PFSK-1 (cell line): ENCODE measurements around the gene EPHA3.

Experiments
- FOXP2 ChIP-seq: optimal IDR thresholded peaks from 2 replicates; pipeline ENCODE3; 2011; ENCODE audit warnings: borderline replicate concordance, control low read depth, inconsistent platforms; ENCODE audit not compliant: insufficient read depth; ENCODE audit errors: extremely low read length, extremely low read depth
- POLR2AphosphoS5 ChIP-seq: IDR thresholded peaks from 2 replicates; pipeline ENCODE4 v1.6.1; 2012; ENCODE audit warnings: low read depth, mild to moderate bottlenecking, control low read depth, low read length, moderate library complexity
- SIN3A ChIP-seq: IDR thresholded peaks from 2 replicates; pipeline ENCODE4 v1.6.1; 2012; ENCODE audit warnings: mild to moderate bottlenecking, low read length, moderate library complexity, borderline replicate concordance; ENCODE audit not compliant: insufficient read depth
- TAF1 ChIP-seq: IDR thresholded peaks from 2 replicates; pipeline ENCODE4 v1.6.1; 2012; ENCODE audit warnings: low read length, control low read depth, borderline replicate concordance; ENCODE audit not compliant: insufficient read depth
- TF ChIP-seq, protein P1 (sequence below), 2 experiments: IDR thresholded peaks; 2 replicates each; pipeline versions ENCODE4 v1.6.1 to v1.8.0; 2011 to 2012; ENCODE audit warnings: low read depth in 2 of 2, low read length in 2 of 2, control low read depth in 1 of 2, inconsistent platforms in 1 of 2, mild to moderate bottlenecking in 1 of 2, moderate library complexity in 1 of 2; ENCODE audit not compliant: insufficient read depth in 1 of 2

DNA sequence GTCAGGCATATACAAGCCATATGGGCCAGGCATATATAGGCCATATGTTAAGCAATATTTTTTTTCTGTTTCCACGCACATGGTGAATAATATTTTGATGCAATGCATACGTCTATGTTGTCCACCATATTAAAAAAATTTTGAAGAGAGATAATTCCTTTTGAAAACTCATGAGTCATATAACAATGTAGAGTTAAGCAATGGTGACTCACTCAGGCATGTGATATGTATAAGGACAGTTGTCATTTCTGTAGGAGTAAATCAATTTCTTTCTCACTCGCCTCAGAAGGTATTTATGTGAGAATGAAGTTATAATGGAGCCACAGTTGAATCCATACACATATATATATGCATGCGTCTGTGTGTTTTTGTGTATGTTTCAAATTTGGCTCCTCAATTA lies 272.6 kb downstream of the EPHA3 start:
- TF ChIP-seq POLR2AphosphoS5 (no peak), SIN3A (no peak), FOXP2 (no peak), TAF1 (no peak)
- TF ChIP-seq, protein P1, sequence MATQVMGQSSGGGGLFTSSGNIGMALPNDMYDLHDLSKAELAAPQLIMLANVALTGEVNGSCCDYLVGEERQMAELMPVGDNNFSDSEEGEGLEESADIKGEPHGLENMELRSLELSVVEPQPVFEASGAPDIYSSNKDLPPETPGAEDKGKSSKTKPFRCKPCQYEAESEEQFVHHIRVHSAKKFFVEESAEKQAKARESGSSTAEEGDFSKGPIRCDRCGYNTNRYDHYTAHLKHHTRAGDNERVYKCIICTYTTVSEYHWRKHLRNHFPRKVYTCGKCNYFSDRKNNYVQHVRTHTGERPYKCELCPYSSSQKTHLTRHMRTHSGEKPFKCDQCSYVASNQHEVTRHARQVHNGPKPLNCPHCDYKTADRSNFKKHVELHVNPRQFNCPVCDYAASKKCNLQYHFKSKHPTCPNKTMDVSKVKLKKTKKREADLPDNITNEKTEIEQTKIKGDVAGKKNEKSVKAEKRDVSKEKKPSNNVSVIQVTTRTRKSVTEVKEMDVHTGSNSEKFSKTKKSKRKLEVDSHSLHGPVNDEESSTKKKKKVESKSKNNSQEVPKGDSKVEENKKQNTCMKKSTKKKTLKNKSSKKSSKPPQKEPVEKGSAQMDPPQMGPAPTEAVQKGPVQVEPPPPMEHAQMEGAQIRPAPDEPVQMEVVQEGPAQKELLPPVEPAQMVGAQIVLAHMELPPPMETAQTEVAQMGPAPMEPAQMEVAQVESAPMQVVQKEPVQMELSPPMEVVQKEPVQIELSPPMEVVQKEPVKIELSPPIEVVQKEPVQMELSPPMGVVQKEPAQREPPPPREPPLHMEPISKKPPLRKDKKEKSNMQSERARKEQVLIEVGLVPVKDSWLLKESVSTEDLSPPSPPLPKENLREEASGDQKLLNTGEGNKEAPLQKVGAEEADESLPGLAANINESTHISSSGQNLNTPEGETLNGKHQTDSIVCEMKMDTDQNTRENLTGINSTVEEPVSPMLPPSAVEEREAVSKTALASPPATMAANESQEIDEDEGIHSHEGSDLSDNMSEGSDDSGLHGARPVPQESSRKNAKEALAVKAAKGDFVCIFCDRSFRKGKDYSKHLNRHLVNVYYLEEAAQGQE (IDR thresholded peaks at IDR 0.05; ENCODE audit: insufficient read depth in 1 of 2, low read depth in 2 of 2, low read length in 2 of 2): no peak
